Neural progenitor cell (in vitro differentiated cells): ENCODE data around the gene GPBP1.

Source experiments
- CTCF ChIP-seq: fragments of 200-600 bp; sonication (generic); IDR thresholded peaks from 2 replicates; pipeline ENCODE4 v1.5.1; 2017; ENCODE audit warnings: antibody characterized with exemption, mild to moderate bottlenecking
- EZH2 ChIP-seq: fragments of 200-600 bp; sonication (generic); IDR thresholded peaks from 2 replicates; pipeline ENCODE4 v1.6.1; 2017; ENCODE audit warnings: antibody characterized with exemption, mild to moderate bottlenecking, moderate library complexity
- EZH2phosphoT487 ChIP-seq: fragments of 200-600 bp; sonication (generic); IDR thresholded peaks from 2 replicates; pipeline ENCODE4 v1.6.1; 2017; ENCODE audit warnings: antibody characterized with exemption

DNA sequence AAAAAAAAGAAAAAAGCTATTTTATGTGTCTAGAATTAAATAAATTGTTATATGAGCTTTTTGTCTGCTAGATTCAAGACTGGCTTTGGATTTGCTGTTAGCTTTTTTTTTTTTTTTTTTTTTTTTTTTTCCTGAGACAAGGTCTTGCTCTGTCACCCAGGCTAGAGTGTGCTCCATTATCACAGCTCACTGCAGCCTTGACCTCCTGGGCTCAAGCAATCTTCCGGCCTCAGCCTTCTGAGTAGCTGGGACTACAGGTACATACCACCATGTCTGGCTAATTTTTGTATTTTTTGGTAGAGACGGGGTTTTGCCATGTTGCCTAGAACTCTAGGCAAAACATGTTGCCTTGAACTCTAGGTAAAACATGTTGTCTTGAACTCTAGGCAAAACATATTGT is 16.7 kb downstream of the GPBP1 start:
- TF ChIP-seq CTCF (no peak), EZH2 (no peak), EZH2phosphoT487 (no peak)
